ENCODE results near the gene CX3CR1.

DNA sequence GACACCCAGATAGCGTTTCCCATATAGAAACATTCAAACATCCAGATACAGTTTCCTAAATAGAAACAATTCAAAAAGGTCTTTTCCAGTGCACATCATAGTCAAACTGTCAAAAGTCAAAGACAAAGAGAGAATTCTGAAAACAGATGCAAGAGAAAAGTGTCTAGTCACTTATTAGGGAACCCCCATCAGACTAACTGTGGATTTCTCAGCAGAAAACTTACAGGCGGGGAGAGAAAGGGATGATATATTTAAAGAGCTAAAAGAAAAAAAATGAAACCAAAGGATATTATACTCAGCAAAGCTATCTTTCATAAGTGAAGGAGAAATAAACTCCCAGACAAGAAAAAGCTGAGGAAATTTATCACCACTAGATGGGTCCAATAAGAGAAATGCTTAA is 22.3 kb upstream of the CX3CR1 start:
- no peak for TF ChIP-seq YY1 (IDR thresholded peaks at IDR 0.05; ENCODE audit: insufficient read depth, insufficient read length)
- TF ChIP-seq SUZ12 (IDR thresholded peaks at IDR 0.05; ENCODE audit: extremely low read depth, insufficient read depth, insufficient read length) = no peak

Data from NT2/D1 (cell line).